WTC11 (cell line): Measurements from ENCODE around the gene CNST. TPM values are rescaled to one million over a fixed set of nuclear protein-coding genes. Genes with fewer than 3 reads are reported as not detected.

Experiments
- ATAC-seq: fragments of 200-7000 bp; cut with Tn5 transposase; 2 replicates; pipeline ENCODE4 v1.10.0; 2021; ENCODE audit warnings: mild to moderate bottlenecking, moderate library complexity
- CTCF ChIA-PET: fragments of 300-600 bp; sonication (Branson Sonifier 250); formaldehyde crosslinking; loops from one replicate; lab custom pipeline; 2021; ENCODE audit warnings: antibody characterized with exemption; lab: Charles Lee
- POLR2A ChIA-PET: fragments of 350-600 bp; sonication (Branson Sonifier 250); formaldehyde crosslinking; loops from one replicate; lab custom pipeline; 2021; ENCODE audit warnings: antibody characterized with exemption; lab: Charles Lee
- DNase-seq: peaks from one replicate; pipeline ENCODE4 v3.0.0; 2021; ENCODE audit warnings: low spot score
- H3K27ac Mint-ChIP-seq: 2 replicates; pipeline ENCODE4 v1.8.0; 2021; ENCODE audit warnings: mixed read lengths
- H3K27me3 Mint-ChIP-seq: 2 replicates; pipeline ENCODE4 v1.8.0; 2021; ENCODE audit warnings: low read depth, mild to moderate bottlenecking, moderate library complexity, mixed read lengths
- H3K36me3 Mint-ChIP-seq: 2 replicates; pipeline ENCODE4 v1.8.0; 2021; ENCODE audit warnings: mixed read lengths
- H3K4me1 Mint-ChIP-seq: 2 replicates; pipeline ENCODE4 v1.8.0; 2022; ENCODE audit warnings: mixed read lengths
- H3K4me3 Mint-ChIP-seq: 2 replicates; pipeline ENCODE4 v1.8.0; 2021; ENCODE audit warnings: mild to moderate bottlenecking, moderate library complexity, mixed read lengths
- H3K9me3 Mint-ChIP-seq: 2 replicates; pipeline ENCODE4 v1.8.0; 2021; ENCODE audit warnings: mixed read lengths
- AFF4 ChIP-seq: sonication (generic); formaldehyde crosslinking; IDR thresholded peaks from 2 replicates; pipeline ENCODE4 v1.8.1; 2023; ENCODE audit warnings: mild to moderate bottlenecking, missing genetic modification reagents, borderline replicate concordance
- ARID4B ChIP-seq: sonication (generic); formaldehyde crosslinking; IDR thresholded peaks from 2 replicates; pipeline ENCODE4 v1.8.0; 2023; ENCODE audit warnings: missing genetic modification reagents, mild to moderate bottlenecking, borderline replicate concordance
- CREM ChIP-seq: sonication (generic); formaldehyde crosslinking; IDR thresholded peaks from 2 replicates; pipeline ENCODE4 v1.8.1; 2022; ENCODE audit warnings: mild to moderate bottlenecking, missing genetic modification reagents, moderate library complexity
- ELF4 ChIP-seq: sonication (generic); formaldehyde crosslinking; IDR thresholded peaks from 2 replicates; pipeline ENCODE4 v1.8.1; 2022; ENCODE audit warnings: low read depth, mild to moderate bottlenecking, moderate library complexity, missing genetic modification reagents
- HMGXB4 ChIP-seq: sonication (generic); formaldehyde crosslinking; IDR thresholded peaks from 2 replicates; pipeline ENCODE4 v1.8.1; 2023; ENCODE audit warnings: mild to moderate bottlenecking, moderate library complexity, missing genetic modification reagents
- JUN ChIP-seq: sonication (generic); formaldehyde crosslinking; IDR thresholded peaks from 2 replicates; pipeline ENCODE4 v1.8.0; 2023; ENCODE audit warnings: mild to moderate bottlenecking, missing genetic modification reagents
- OVOL2 ChIP-seq: fragments of 250-450 bp; sonication (Bioruptor Pico); IDR thresholded peaks from 2 replicates; pipeline ENCODE4 v1.9.0; 2021; ENCODE audit warnings: mild to moderate bottlenecking, borderline replicate concordance
- RORB ChIP-seq: fragments of 250-450 bp; sonication (Bioruptor Pico); IDR thresholded peaks from 2 replicates; pipeline ENCODE4 v1.9.0; 2021; ENCODE audit warnings: mild to moderate bottlenecking
- SOX15 ChIP-seq: fragments of 250-450 bp; sonication (Bioruptor Pico); IDR thresholded peaks from 2 replicates; pipeline ENCODE4 v1.9.0; 2021; ENCODE audit warnings: mild to moderate bottlenecking
- STAT6 ChIP-seq: sonication (generic); formaldehyde crosslinking; conservative IDR thresholded peaks from 2 replicates; pipeline ENCODE4 v1.8.1; 2023; ENCODE audit warnings: mild to moderate bottlenecking, low read depth, missing genetic modification reagents, moderate library complexity
- ZBTB21 ChIP-seq: sonication (generic); formaldehyde crosslinking; IDR thresholded peaks from 2 replicates; pipeline ENCODE4 v1.8.1; 2023; ENCODE audit warnings: mild to moderate bottlenecking, missing genetic modification reagents, borderline replicate concordance
- ZNF219 ChIP-seq: sonication (generic); formaldehyde crosslinking; IDR thresholded peaks from 2 replicates; pipeline ENCODE4 v1.8.0; 2023; ENCODE audit warnings: missing genetic modification reagents, mild to moderate bottlenecking, borderline replicate concordance
- ZNF423 ChIP-seq: fragments of 250-450 bp; sonication (Bioruptor Pico); IDR thresholded peaks from 2 replicates; pipeline ENCODE4 v2.1.2; 2022; ENCODE audit warnings: mild to moderate bottlenecking, moderate library complexity
- ZNF512 ChIP-seq: sonication (generic); formaldehyde crosslinking; IDR thresholded peaks from 2 replicates; pipeline ENCODE4 v1.8.1; 2022; ENCODE audit warnings: missing genetic modification reagents, borderline replicate concordance
- ZNF532 ChIP-seq: fragments of 250-450 bp; sonication (Bioruptor Pico); IDR thresholded peaks from 2 replicates; pipeline ENCODE4 v1.9.0; 2021; ENCODE audit warnings: mild to moderate bottlenecking, borderline replicate concordance
- total RNA-seq: library from RNA; stranded (reverse); gene quantifications from 3 replicates; pipeline ENCODE4 v1.2.3, GENCODE V29; 2021

Gene CNST
- total RNA-seq, 1 experiment from 2014 or later: 18.4 TPM

GRCh38 chr1:246613096-246613758, 47.0 kb downstream of the CNST start:
- H3K27me3 Mint-ChIP-seq: no peaks in the 10 kb centered on the region
- no peak overlapping the region for H3K27ac Mint-ChIP-seq
- DNase-seq (no peak), ATAC-seq (no peak)
- H3K9me3 Mint-ChIP-seq: no peaks in the 10 kb centered on the region
- no peaks in the 10 kb centered on the region for H3K36me3 Mint-ChIP-seq
- TF ChIP-seq HMGXB4 (CRISPR knock-in tag): no peak
- TF ChIP-seq ARID4B (CRISPR knock-in tag): no peak
- no peak for TF ChIP-seq ZNF219 (CRISPR knock-in tag)
- TF ChIP-seq ZNF532: no peak
- TF ChIP-seq JUN (CRISPR knock-in tag): no peak
- no peak overlapping the region for H3K4me3 Mint-ChIP-seq
- CTCF ChIA-PET: interaction anchor here (0.6 to 0.8 kb wide), 2 partner anchors 49 to 76 kb away, joined by 3 to 4 read pairs; no protein-coding TSS in a partner anchor
- H3K4me1 Mint-ChIP-seq: peaks cover 19% of the 10 kb centered on the region
- POLR2A ChIA-PET: no interaction called here

- Mint-ChIP-seq H3K27me3 (no peaks in the 10 kb centered on the region), H3K36me3 (peaks cover 6% of the 10 kb centered on the region; the same call in 1 of the 2 replicates), H3K27ac (peak overlapping the region; percentile 76; the same call in 1 of the 2 replicates), H3K4me3 (no peak overlapping the region), H3K4me1 (peaks cover 14% of the 10 kb centered on the region), H3K9me3 (peaks cover 4% of the 10 kb centered on the region; the same call in 1 of the 2 replicates)
- ChIA-PET POLR2A (no interaction called here), CTCF (no interaction called here)
- ATAC-seq (no peak), DNase-seq (no peak)
- no peak for TF ChIP-seq ZNF512 (CRISPR knock-in tag)
- TF ChIP-seq RORB (CRISPR knock-in tag): no peak
- no peak for TF ChIP-seq CREM (CRISPR knock-in tag)
- no peak for TF ChIP-seq ZNF423 (CRISPR knock-in tag)
- TF ChIP-seq OVOL2 (CRISPR knock-in tag): no peak
- TF ChIP-seq ZBTB21 (CRISPR knock-in tag): no peak
- no peak for TF ChIP-seq SOX15 (CRISPR knock-in tag)
- no peak for TF ChIP-seq ELF4
- no peak for TF ChIP-seq STAT6 (CRISPR knock-in tag)
- TF ChIP-seq AFF4 (CRISPR knock-in tag): no peak
Observed at GRCh38 chr1:246617156-246617555, 50.9 kb downstream of the CNST start.
